KMS-11 (cell line): ENCODE measurements around the gene UBE2L3.

Experiments
- H2AFZ ChIP-seq: fragments of 200-600 bp; sonication (generic); 2 replicates; pipeline ENCODE4 v1.6.1; 2016; ENCODE audit warnings: antibody characterized with exemption, mixed run types, low read depth
- H3K27ac ChIP-seq: fragments of 200-600 bp; sonication (generic); 2 replicates; pipeline ENCODE4 v1.6.1; 2016; ENCODE audit warnings: mild to moderate bottlenecking, mixed run types
- H3K27me3 ChIP-seq: fragments of 200-600 bp; sonication (generic); 2 replicates; pipeline ENCODE4 v1.6.1; 2017; ENCODE audit warnings: mild to moderate bottlenecking, low read depth, mixed run types, moderate library complexity; ENCODE audit not compliant: insufficient read depth
- H3K36me3 ChIP-seq: fragments of 200-600 bp; sonication (generic); 2 replicates; pipeline ENCODE4 v1.6.1; 2017; ENCODE audit warnings: mild to moderate bottlenecking, mixed run types; ENCODE audit not compliant: insufficient read depth
- H3K4me1 ChIP-seq: fragments of 200-600 bp; sonication (generic); 2 replicates; pipeline ENCODE4 v1.6.1; 2016; ENCODE audit warnings: mild to moderate bottlenecking, low read depth, mixed run types; ENCODE audit not compliant: poor library complexity, severe bottlenecking
- H3K4me2 ChIP-seq: fragments of 200-600 bp; sonication (generic); 2 replicates; pipeline ENCODE4 v1.7.0; 2016; ENCODE audit warnings: mild to moderate bottlenecking, mixed run types
- H3K4me3 ChIP-seq: fragments of 200-600 bp; sonication (generic); IDR thresholded peaks from 2 replicates; pipeline ENCODE4 v1.6.1; 2017; ENCODE audit warnings: low read depth, low read length, mixed read lengths; ENCODE audit not compliant: insufficient read depth
- H3K79me2 ChIP-seq: fragments of 200-600 bp; sonication (generic); 2 replicates; pipeline ENCODE4 v1.6.1; 2016; ENCODE audit warnings: low read depth, mixed run types; ENCODE audit not compliant: insufficient read depth
- H3K9ac ChIP-seq: fragments of 200-600 bp; sonication (generic); 2 replicates; pipeline ENCODE4 v1.6.1; 2016; ENCODE audit warnings: mild to moderate bottlenecking, mixed run types
- H4K20me1 ChIP-seq: fragments of 200-600 bp; sonication (generic); 2 replicates; pipeline ENCODE4 v1.6.1; 2016; ENCODE audit warnings: mild to moderate bottlenecking, mixed run types; ENCODE audit not compliant: insufficient read depth
- TF ChIP-seq, protein P1 (sequence below): fragments of 200-600 bp; sonication (generic); conservative IDR thresholded peaks from 2 replicates; pipeline ENCODE4 v1.6.1; 2017; ENCODE audit warnings: low read depth, mild to moderate bottlenecking, antibody characterized with exemption, low read length, moderate library complexity, mixed read lengths

Gene UBE2L3

DNA sequence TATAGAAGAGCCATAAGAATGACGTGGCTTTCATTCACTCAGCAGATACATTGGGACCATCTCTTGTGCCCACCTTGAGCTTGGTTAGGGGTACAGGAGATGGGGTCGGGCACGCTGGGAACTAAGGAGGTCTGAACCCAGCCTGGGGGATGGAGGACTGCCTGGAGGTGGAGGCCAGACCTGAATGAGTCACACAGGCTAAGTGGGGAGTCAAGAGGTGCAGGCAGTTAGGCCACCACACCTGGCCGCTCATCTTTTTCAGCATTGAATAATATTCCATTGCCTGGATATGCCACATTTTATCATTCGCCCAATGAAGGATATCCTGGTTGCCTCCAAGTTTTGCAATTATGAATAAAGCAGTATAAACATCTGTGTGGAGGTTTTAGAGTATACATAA is 94.5 kb downstream of the UBE2L3 start:
- H3K4me3 ChIP-seq, result no peak overlapping the region
- peaks cover 10% of the 10 kb centered on the region for H3K4me1 ChIP-seq
- no peak overlapping the region for H3K4me2 ChIP-seq
- no peaks in the 10 kb centered on the region for H3K36me3 ChIP-seq
- TF ChIP-seq, protein P1, sequence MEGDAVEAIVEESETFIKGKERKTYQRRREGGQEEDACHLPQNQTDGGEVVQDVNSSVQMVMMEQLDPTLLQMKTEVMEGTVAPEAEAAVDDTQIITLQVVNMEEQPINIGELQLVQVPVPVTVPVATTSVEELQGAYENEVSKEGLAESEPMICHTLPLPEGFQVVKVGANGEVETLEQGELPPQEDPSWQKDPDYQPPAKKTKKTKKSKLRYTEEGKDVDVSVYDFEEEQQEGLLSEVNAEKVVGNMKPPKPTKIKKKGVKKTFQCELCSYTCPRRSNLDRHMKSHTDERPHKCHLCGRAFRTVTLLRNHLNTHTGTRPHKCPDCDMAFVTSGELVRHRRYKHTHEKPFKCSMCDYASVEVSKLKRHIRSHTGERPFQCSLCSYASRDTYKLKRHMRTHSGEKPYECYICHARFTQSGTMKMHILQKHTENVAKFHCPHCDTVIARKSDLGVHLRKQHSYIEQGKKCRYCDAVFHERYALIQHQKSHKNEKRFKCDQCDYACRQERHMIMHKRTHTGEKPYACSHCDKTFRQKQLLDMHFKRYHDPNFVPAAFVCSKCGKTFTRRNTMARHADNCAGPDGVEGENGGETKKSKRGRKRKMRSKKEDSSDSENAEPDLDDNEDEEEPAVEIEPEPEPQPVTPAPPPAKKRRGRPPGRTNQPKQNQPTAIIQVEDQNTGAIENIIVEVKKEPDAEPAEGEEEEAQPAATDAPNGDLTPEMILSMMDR, result no peak
- H3K27ac ChIP-seq, result no peak overlapping the region
- no peaks in the 10 kb centered on the region for H4K20me1 ChIP-seq
- H2AFZ ChIP-seq, result no peak overlapping the region
- H3K79me2 ChIP-seq, result peaks cover 9% of the 10 kb centered on the region; the same call in 1 of the 2 replicates
- no peaks in the 10 kb centered on the region for H3K27me3 ChIP-seq
- H3K9ac ChIP-seq, result no peak overlapping the region

DNA sequence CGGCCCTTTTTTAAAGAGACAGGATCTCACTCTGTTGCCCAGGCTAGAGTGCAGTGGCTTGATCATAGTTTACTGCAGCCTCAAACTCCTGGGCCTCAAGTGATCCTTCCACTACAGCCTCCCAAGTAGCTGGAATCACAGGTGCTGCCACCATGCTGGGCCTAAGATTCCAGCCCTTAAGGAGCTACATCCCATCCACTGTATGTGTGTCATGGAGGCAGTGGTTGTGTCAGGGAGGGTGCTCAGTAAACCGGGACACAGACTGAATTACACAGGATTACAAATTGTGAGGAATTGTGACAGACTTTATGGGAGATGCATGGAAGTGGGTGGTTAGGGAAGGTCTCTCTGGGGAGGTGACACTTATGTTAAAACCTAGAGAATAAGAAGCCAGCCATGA is 96.2 kb downstream of the UBE2L3 start:
- no peak overlapping the region for H3K27ac ChIP-seq
- H3K79me2 ChIP-seq, result peaks cover 20% of the 10 kb centered on the region; the same call in 1 of the 2 replicates
- no peaks in the 10 kb centered on the region for H3K27me3 ChIP-seq
- H3K9ac ChIP-seq, result no peak overlapping the region
- TF ChIP-seq, protein P1, result no peak
- H4K20me1 ChIP-seq, result no peaks in the 10 kb centered on the region
- no peak overlapping the region for H3K4me3 ChIP-seq
- H3K36me3 ChIP-seq, result no peaks in the 10 kb centered on the region
- H2AFZ ChIP-seq, result no peak overlapping the region
- H3K4me1 ChIP-seq, result peaks cover 4% of the 10 kb centered on the region
- H3K4me2 ChIP-seq, result no peak overlapping the region

DNA sequence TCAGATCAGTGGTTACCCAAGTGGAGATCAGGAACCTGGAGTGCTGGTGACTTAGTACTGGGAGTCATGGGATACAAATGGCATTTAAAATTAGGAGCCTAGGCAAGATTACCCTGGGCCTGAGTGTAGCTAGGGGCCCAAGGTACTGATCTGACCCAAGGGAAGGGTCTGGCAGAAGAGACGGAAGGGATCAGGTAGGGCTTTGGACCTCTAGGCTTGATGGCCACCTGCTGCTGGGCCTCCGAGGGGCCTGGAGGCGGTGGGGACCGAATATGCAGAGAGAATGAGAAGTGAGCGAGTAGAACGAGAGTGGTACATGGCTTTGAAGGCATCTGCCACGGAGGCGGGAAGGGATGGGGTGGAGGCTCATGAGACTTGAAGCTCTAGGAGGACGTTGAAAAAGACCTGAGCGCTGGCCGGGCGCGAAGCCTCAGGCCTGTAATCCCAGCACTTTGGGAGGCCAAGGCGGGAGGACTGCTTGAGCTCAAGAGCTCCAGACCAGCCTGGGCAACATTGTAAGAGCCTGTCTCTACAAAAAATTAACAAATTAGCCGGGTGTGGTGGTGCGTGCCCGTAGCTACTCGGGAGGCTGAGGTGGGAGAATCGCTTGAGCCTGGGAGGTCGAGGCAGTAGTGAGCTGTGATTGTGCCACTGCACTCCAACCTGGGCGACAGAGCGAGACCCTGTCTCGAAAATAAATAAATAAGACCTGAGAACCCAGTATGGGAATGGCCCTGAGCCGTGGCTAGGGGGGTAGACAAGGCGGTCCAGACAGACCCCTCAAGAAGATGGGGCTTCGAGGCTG is 97.7 kb downstream of the UBE2L3 start:
- TF ChIP-seq, protein P1, result no peak
- peak overlapping the region; percentile 69 for H3K4me2 ChIP-seq
- no peaks in the 10 kb centered on the region for H4K20me1 ChIP-seq
- peaks cover 23% of the 10 kb centered on the region; the same call in 1 of the 2 replicates for H3K79me2 ChIP-seq
- H3K27me3 ChIP-seq, result no peaks in the 10 kb centered on the region
- H3K4me1 ChIP-seq, result peaks cover 4% of the 10 kb centered on the region
- no peak overlapping the region for H3K4me3 ChIP-seq
- H2AFZ ChIP-seq, result peak overlapping the region; percentile 93
- H3K36me3 ChIP-seq, result no peaks in the 10 kb centered on the region; the same call in 1 of the 2 replicates
- peak overlapping the region; percentile 69 for H3K27ac ChIP-seq
- peak overlapping the region; percentile 71; the same call in 1 of the 2 replicates for H3K9ac ChIP-seq

DNA sequence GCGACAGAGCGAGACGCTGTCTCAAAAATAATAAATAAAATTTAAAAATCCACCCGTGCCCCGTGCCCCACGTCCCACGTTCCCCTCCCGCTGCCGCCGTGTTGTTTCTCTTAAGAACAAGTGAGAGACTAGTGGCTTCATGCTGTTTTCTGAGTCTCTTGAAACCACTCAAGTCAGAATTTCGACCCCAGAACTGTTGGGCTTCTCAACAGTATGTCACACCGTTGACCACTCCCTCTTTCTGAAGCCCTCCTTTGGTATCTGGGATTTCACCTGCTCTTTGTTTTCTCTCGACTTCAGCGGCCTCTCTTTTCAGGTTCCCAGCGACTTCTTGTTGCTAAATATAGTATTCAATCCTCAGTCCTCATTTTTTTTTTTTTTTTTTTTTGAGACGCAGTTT is 99.3 kb downstream of the UBE2L3 start:
- Histone ChIP-seq H3K27ac (peak overlapping the region; percentile 69; the same call in 1 of the 2 replicates), H3K36me3 (no peaks in the 10 kb centered on the region; the same call in 1 of the 2 replicates), H3K4me2 (peak overlapping the region; percentile 69; the same call in 1 of the 2 replicates), H3K27me3 (no peaks in the 10 kb centered on the region), H3K79me2 (peaks cover 23% of the 10 kb centered on the region; the same call in 1 of the 2 replicates), H4K20me1 (no peaks in the 10 kb centered on the region), H2AFZ (peak overlapping the region; percentile 93; the same call in 1 of the 2 replicates), H3K4me3 (no peak overlapping the region), H3K4me1 (peaks cover 4% of the 10 kb centered on the region), H3K9ac (peak overlapping the region; percentile 71; the same call in 1 of the 2 replicates)
- TF ChIP-seq, protein P1, result no peak
